NCI-H2029 (cell line): ENCODE measurements around the gene GLCE.
"Not testable (repeated sequence)": the region's sequence is repeated elsewhere in the genome, so short reads cannot be mapped to it uniquely, and the experiment has no call there.

ENCODE experiments used
- DNase-seq: peaks from one replicate; lab custom pipeline; 2025; lab: John Stamatoyannopoulos, UW

GLCE gene

DNA sequence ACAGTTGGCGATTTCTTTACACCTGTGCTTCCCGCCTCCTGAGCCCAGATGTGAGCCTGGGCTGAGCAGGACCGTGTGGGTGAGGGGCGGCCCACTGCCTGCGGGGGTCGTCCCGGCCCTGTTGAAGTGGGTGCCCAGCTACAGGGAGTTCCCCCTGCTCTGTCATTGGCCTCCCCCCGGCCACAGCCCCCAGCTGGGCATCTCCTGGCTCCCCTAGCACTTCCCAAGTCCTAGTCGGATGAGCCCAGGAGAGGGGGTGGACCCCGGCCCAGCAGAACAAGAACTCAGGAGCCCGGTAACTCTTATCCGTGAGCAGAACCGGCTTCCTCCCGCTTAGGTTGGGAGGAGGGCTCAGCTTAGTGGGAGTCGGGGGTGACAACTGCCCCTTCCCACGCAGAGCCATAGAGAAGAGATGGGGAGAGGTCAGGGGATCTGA lies 139.0 kb downstream of the GLCE start:
- no peak for DNase-seq

- DNase-seq, result no peak
These were observed 139.6 kb downstream of the GLCE start for GRCh38 chr15:69299943-69300588.

GRCh38 chr15:69301101-69301500 lies 140.7 kb downstream of the GLCE start:
- not testable (repeated sequence) for DNase-seq

- not testable (repeated sequence) for DNase-seq
These were observed 141.7 kb downstream of the GLCE start for GRCh38 chr15:69302087-69302486.

GRCh38 chr15:69302929-69303328 lies 142.5 kb downstream of the GLCE start:
- DNase-seq, result no peak

GRCh38 chr15:69303337-69304181 lies 143.1 kb downstream of the GLCE start:
- no peak for DNase-seq

GRCh38 chr15:69304182-69304545 lies 143.7 kb downstream of the GLCE start:
- DNase-seq, result no peak

DNA sequence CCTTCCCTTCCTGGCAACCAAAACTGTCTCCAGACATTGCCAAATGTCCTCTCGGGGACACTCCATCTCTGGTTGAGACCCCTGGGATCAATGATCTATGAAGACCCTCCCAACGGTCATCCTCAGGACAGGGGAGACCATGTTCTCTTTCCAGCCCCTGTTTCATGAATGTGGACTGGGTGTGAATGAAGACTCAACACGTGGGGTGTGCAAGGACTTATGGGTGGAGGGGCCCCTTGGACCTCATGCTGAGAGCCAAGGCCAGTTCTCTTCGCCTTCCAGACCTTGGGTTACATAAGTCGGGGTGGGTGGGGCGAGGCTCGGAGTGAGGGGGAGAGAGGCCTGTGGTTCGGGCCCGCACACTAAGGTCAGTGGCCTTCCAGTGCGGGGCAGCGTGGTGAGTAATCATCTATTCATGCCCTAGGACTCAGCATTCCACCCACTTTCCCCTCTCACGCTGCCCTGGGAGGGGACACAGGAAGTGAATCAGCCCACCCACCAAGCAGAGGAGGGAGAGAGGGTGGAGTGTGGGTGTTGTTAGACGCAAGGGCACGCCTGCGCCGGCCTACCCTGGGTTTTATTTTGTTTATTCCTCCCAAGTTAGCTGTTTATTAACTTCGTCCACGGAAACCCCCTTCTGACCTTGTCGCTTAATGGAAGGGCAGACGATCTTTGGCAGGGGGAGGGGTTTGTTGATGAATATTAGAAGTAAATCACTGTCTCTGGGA lies 144.9 kb downstream of the GLCE start:
- no peak for DNase-seq

DNA sequence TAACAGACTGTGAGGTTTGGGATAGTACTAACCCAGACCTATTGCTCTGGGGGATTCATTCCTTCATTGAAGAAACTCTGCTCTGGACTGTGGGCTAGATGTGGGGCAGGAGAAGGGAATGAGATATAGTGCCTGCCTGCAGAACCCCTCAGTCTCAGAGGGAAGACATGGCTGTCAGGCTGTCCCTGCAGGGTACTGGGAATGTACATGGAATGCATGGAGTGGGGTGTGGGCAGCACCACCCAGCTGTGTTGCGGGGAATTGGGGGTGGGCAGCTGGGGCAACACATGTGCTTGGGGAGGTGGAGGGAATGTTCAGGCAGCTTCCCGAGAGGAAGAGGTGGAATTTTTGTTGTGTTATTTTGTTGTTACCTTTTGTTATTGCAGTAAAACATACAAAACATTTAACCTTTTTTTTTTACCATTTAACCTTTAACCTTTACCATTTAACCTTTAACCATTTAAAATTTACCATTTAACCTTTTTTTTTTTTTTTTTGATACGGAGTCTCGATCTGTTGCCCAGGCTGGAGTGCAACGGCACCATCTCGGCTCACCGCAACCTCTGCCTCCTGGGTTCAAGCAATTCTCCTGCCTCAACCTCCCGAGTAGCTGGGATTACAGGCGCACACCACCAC lies 145.6 kb downstream of the GLCE start:
- DNase-seq, result no peak

DNA sequence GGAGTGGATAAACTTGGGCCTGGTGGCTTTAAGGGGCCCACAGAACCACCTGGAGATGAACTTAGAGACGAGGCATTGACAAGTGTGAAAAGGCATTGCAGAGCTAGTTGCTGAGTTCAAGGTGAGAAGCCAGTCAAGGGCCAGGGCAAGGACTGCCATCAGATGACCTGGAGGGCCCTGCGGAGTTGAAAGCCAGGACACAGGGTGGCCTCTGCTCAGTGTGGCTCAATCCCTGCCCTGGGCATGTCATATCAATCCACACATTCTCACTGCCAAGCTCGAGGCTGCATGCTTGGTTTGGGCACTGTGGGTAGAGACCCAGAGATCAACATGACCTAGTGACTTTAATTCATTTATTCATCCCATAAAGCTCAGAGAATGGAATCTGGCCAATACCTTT lies 147.5 kb downstream of the GLCE start:
- DNase-seq, result no peak

GRCh38 chr15:69308949-69309348 lies 148.5 kb downstream of the GLCE start:
- no peak for DNase-seq

DNA sequence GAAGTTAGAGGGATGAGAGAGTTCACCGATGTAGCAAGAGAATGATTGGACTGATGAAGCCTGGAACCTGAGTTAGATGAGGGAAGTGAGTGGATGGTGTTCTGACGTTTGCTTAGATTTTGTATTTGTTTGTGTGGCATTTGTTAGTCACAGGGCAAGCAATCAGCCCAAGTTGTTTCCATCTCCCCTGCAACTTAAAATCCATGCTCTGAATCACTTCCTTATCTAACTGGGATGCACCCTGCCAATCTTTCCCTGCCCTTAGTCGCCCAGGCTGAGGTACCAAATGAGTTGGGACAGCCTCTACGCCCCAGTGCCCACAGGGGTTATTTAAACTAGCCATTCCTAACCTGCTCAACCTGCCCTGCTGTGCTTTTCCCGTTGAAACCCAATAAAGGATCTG lies 150.9 kb downstream of the GLCE start:
- DNase-seq, result no peak

DNA sequence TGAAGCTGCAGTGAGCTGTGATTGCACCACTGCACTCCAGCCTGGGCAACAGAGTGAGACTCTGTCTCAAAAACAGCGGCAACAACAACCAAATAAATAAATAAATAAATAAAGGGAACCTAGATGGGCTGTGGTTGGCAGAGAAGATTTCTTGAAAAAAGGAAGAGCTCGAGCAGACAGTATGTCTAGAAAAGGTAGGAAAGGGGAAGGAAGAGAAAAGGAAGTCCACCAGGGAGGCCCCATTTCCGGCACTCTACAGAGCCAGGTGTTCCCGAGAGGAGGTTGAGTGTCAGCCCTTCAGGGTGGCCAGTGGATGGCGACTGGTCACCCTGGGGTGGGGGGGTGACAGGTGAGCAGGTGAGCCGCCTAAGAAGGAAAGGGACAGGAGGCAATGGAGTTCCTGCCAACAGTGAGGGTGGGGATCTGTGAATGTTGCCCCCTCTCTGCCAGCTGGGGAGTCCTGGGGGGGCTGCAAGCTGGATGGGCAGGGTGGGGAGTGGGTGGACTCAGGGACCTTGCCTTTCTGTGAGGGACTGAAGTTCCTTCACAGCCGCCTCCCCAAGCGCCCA lies 153.1 kb downstream of the GLCE start:
- DNase-seq, result no peak

DNA sequence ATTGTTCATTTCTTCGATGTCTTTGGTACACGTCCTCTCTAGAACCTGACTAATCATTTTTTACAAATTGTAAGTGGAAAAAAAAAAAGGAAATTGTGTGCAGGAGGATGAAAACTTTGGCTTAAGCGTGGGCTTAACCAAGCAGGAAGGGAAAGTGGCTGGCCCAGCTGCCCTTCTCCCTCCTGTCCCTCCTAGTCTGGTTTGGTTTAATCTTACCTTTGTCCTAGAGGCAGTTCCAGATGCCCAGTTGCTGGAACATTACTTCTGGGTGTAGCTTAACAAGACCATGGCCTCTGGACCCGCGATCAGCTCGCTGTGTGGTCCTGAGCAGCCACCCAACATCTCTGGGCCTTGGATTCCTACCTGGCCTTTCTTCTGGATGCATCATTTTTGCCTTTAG lies 153.7 kb downstream of the GLCE start:
- DNase-seq, result no peak

DNA sequence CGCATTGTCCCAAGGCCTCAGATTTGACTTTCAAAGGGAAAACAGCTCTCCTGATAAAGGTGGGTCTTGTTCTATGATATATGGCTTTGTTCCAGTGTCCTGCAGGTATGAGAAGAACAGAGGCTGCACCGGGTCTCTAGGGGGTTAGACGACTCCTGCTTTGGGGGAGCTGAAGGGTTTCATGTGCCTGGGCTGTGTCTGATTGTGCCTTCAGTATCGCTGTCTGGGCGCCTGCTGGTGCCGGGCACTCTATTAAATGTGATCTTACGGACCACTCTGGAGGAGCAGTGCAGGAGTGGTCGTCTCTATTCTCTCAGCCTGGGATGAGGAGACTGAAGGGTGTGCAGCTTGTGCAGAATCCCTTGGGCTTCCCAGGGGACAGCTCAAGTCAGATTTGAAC lies 154.3 kb downstream of the GLCE start:
- DNase-seq, result no peak

- DNase-seq, result no peak
These were observed 155.1 kb downstream of the GLCE start for GRCh38 chr15:69315402-69316110.

- DNase-seq, result no peak
These were observed 155.9 kb downstream of the GLCE start for GRCh38 chr15:69316291-69316690.

- no peak for DNase-seq
These were observed 157.0 kb downstream of the GLCE start for GRCh38 chr15:69317392-69317841.

- no peak for DNase-seq
These were observed 157.6 kb downstream of the GLCE start for GRCh38 chr15:69318033-69318432.

DNA sequence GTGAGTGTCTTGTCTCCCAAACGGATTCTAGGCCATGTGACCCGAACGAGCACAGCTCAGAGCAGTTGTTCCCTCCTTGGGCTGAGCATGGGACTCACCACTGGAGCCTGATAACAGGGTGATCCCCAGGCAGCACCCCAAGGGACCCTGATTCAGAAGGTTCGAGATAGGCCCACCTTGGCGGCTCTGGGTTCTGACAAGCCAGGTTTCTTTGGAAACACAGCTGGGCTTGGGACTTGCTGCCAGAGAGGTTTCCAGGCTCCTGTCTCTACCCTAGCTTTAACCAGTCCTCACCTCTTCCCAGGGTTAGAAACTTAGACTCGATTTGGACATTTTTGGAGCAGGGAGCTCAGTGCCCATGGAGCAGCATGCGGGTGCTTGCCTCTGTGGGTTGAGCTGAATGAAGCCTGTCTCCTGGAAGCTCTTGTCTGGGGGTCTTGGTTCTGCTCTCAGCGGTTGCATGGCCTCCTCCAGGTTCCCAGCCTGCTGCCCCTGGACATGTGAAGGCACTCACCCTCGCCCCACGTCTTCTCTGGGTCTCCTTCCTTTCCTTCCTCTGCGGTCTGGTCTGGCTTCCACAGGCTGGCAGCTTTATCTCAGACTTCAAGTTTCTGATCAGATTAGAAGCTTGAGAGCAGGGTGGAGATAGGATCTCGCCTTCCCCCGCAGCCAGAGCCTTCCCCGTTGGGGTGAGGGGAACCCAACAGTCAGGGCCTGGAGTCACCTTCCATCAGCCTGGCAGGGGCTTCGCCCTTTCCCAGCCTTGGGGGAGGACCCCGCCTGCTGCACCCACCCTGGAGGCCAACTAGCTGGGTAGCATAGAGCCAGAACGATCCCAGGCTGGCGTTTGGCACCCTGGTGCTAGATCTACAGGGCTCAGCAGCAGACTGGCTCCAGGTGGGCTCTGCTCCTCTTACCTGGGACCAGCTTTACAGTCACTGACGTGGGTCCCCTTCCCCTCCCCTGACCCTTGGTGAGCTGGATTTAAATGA lies 159.2 kb downstream of the GLCE start:
- no peak for DNase-seq
